ENCODE data around the gene TECPR1.
A peak's percentile ranks its signal among the peaks of the same experiment; 100 is the strongest.

The TECPR1 gene

GRCh38 chr7:98191668-98192431 lies 60.2 kb downstream of the TECPR1 start:
- no peak for DNase-seq (ENCODE audit: low read depth in 2 of 2)

- DNase-seq (ENCODE audit: low read depth in 2 of 2): no peak
These were observed 62.5 kb downstream of the TECPR1 start for GRCh38 chr7:98189559-98189958.

- no peak for DNase-seq (ENCODE audit: low read depth in 2 of 2)
These were observed 64.9 kb downstream of the TECPR1 start for GRCh38 chr7:98187138-98187502.

- no peak for DNase-seq (ENCODE audit: low read depth in 2 of 2)
These were observed 65.4 kb downstream of the TECPR1 start for GRCh38 chr7:98186452-98187137.

- no peak for DNase-seq (ENCODE audit: low read depth in 2 of 2)
These were observed 66.9 kb downstream of the TECPR1 start for GRCh38 chr7:98185101-98185500.

GRCh38 chr7:98180751-98181150 lies 71.3 kb downstream of the TECPR1 start:
- DNase-seq (ENCODE audit: low read depth in 2 of 2): no peak

GRCh38 chr7:98178762-98179490 lies 73.1 kb downstream of the TECPR1 start:
- no peak for DNase-seq (ENCODE audit: low read depth in 2 of 2)

GRCh38 chr7:98178321-98178720 lies 73.7 kb downstream of the TECPR1 start:
- no peak for DNase-seq (ENCODE audit: low read depth in 2 of 2)

- DNase-seq (ENCODE audit: low read depth in 2 of 2): no peak
These were observed 74.5 kb downstream of the TECPR1 start for GRCh38 chr7:98177553-98177952.

GRCh38 chr7:98175260-98175940 lies 76.6 kb downstream of the TECPR1 start:
- no peak for DNase-seq (ENCODE audit: low read depth in 2 of 2)

- DNase-seq (ENCODE audit: low read depth in 2 of 2): no peak
These were observed 77.4 kb downstream of the TECPR1 start for GRCh38 chr7:98174334-98175259.

- no peak for DNase-seq (ENCODE audit: low read depth in 2 of 2)
These were observed 80.6 kb downstream of the TECPR1 start for GRCh38 chr7:98171449-98171848.

- no peak for DNase-seq (ENCODE audit: low read depth in 2 of 2)
These were observed 81.1 kb downstream of the TECPR1 start for GRCh38 chr7:98170966-98171365.

GRCh38 chr7:98168904-98169621 lies 83.0 kb downstream of the TECPR1 start:
- no peak for DNase-seq (ENCODE audit: low read depth in 2 of 2)

GRCh38 chr7:98168181-98168903 lies 83.7 kb downstream of the TECPR1 start:
- peak; percentile 14 to 28 for DNase-seq (ENCODE audit: low read depth in 2 of 2)

- DNase-seq (ENCODE audit: low read depth in 2 of 2): no peak
These were observed 84.4 kb downstream of the TECPR1 start for GRCh38 chr7:98167653-98168052.

- DNase-seq (ENCODE audit: low read depth in 2 of 2): no peak
These were observed 85.4 kb downstream of the TECPR1 start for GRCh38 chr7:98166668-98166970.

- no peak for DNase-seq (ENCODE audit: low read depth in 2 of 2)
These were observed 86.0 kb downstream of the TECPR1 start for GRCh38 chr7:98165827-98166667.

Measured in fibroblast of skin of left quadriceps (primary cell).